Suprapubic skin (tissue), 4 donors: ENCODE results near the gene NEU2. TPM values are rescaled to one million over a fixed set of nuclear protein-coding genes. Genes with fewer than 3 reads are reported as not detected.

Experiments
- DNase-seq, 2 donors: peaks; one replicate each; pipeline ENCODE4 v3.0.0-alpha.2; 2019; ENCODE audit warnings: low spot score in 2 of 2
- H3K27ac ChIP-seq: fragments of 200-600 bp; sonication (generic); one replicate; pipeline ENCODE4 v1.5.1; 2019
- H3K27me3 ChIP-seq: fragments of 200-600 bp; sonication (generic); one replicate; pipeline ENCODE4 v1.5.1; 2019
- H3K36me3 ChIP-seq: fragments of 200-600 bp; sonication (generic); one replicate; pipeline ENCODE4 v1.5.1; 2019
- H3K4me1 ChIP-seq: fragments of 200-600 bp; sonication (generic); one replicate; pipeline ENCODE4 v1.5.1; 2019
- H3K4me3 ChIP-seq: fragments of 200-600 bp; sonication (generic); one replicate; pipeline ENCODE4 v1.5.1; 2019; ENCODE audit warnings: mild to moderate bottlenecking
- H3K9me3 ChIP-seq: fragments of 200-600 bp; sonication (generic); one replicate; pipeline ENCODE4 v1.5.1; 2019
- POLR2A ChIP-seq, 2 donors: fragments of 450-650 bp; IDR thresholded peaks; one replicate each; pipeline ENCODE4 v1.6.1; 2017; ENCODE audit warnings: antibody characterized with exemption in 2 of 2, mild to moderate bottlenecking in 2 of 2, moderate library complexity in 2 of 2
- POLR2AphosphoS5 ChIP-seq, 3 donors: sonication (generic); formaldehyde crosslinking; IDR thresholded peaks; one replicate each; pipeline ENCODE4 v1.6.1; 2017; ENCODE audit warnings: antibody characterized with exemption in 3 of 3
- WGBS: methylation state at CpG from one replicate; pipeline ENCODE4 v1.1.5; 2018; 5-methylcytosine and 5-hydroxymethylcytosine counted together
- total RNA-seq, 4 donors: library from RNA; depleted of rRNA; stranded (reverse); fragments of >200 nt; gene quantifications; one replicate each; pipeline ENCODE4 v1.1.0, GENCODE V29; 2016

The NEU2 gene
- total RNA-seq, 4 donors from 2014 or later: 1.7 to 19.9 (median 5.8) TPM

GRCh38 chr2:233084488-233084887 is 52.0 kb downstream of the NEU2 start:
- Histone ChIP-seq H3K9me3 (no peaks in the 10 kb centered on the region), H3K27me3 (no peaks in the 10 kb centered on the region), H3K4me3 (no peak overlapping the region), H3K36me3 (no peaks in the 10 kb centered on the region), H3K27ac (peak overlapping the region; percentile 61), H3K4me1 (peaks cover 10% of the 10 kb centered on the region)
- 65% methylated on average over 13 of the region's 13 CpGs for WGBS
- TF ChIP-seq POLR2AphosphoS5 (IDR thresholded peaks at IDR 0.05) (peak in 2 of 3 donors; percentile 41 to 58), POLR2A (IDR thresholded peaks at IDR 0.05) (no peak)
- DNase-seq: peak in 1 of 2 donors; percentile 78

Other genes starting within 250 kb of the NEU2 start
- 10 to 100 TPM; 11.7 to 39.7 (median 16.9) TPM for gene SNORC, start 162.4 kb upstream of the NEU2 start, total RNA-seq
- gene NGEF, start 19.4 kb upstream of the NEU2 start, total RNA-seq: 10 to 100 TPM; 14.4 to 25.0 (median 17.9) TPM
- 10 to 100 TPM in 2 of 4 donors, 1 to 10 TPM in 2; 6.5 to 18.7 (median 11.5) TPM for gene INPP5D, start 27.7 kb downstream of the NEU2 start, total RNA-seq
- gene ATG16L1, start 219.0 kb downstream of the NEU2 start, total RNA-seq: 10 to 100 TPM; 38.6 to 77.2 (median 49.4) TPM